Stimulated activated CD4-positive, alpha-beta T cell treated with anti-CD3 and anti-CD28 coated beads, TNF-alpha, amount 100 ng/mL, for 4 hours (primary cell): ENCODE data around the gene C1orf105.

Experiments used
- DNase-seq, 3 experiments: peaks; one replicate each; pipeline ENCODE4 v3.0.0-alpha.2; 2020; ENCODE audit warnings: low read depth in 3 of 3

The C1orf105 gene

DNA sequence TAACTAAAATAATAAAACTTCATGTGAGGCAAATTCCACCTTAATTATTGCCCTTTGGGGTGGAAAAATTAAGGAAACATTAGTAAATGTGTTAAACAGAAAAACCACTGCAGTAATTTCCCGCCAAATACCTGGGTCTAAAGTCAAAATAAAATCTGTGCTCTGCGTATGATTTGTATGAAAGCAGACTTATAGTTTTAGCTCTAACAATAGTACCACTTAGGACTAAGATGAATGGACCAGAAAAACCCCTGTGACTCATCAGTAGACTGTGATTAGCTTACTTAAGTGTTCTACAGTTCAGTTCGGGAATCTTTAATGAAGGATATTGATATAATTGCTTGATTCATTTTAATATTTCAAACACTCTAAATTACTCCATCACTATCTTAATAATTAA is 23.3 kb upstream of the C1orf105 start:
- no peak for DNase-seq

DNA sequence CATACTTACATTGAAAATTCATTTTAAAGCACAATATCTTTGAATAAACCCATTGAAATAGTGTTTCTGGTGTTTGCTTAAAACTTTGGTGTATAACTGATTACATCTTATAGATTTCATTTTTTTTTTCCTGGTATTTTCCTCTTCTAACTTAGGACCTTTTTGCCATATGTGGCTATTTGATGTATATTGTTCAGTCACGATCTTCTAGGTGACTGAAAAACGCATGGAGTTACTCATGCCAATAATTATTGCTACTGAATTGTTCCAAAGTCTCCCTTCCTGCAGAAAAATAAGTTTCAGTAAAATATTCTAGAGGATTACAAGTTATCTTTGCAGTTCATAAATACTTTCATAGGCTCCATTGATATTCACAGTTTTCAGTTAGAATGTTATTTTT is 22.9 kb upstream of the C1orf105 start:
- no peak for DNase-seq

DNA sequence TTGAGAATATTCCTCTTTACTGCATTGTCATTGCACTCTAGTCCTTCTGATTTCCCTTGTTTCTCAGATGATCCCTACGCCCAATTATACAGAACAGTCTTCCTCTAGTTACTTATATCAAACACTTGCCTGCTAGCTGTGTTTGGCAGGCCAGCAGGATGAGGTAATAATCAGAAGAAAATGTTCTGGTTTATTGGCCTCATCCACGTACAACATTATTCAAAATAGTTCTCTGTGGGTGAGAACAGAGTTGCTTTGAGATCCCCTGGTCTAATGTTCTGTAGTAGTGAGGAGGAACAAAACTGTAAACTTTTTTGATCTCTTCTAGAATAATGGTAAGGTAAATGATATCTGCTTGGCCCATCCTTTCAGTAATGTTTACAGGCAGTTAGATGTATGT is 22.3 kb upstream of the C1orf105 start:
- no peak for DNase-seq

DNA sequence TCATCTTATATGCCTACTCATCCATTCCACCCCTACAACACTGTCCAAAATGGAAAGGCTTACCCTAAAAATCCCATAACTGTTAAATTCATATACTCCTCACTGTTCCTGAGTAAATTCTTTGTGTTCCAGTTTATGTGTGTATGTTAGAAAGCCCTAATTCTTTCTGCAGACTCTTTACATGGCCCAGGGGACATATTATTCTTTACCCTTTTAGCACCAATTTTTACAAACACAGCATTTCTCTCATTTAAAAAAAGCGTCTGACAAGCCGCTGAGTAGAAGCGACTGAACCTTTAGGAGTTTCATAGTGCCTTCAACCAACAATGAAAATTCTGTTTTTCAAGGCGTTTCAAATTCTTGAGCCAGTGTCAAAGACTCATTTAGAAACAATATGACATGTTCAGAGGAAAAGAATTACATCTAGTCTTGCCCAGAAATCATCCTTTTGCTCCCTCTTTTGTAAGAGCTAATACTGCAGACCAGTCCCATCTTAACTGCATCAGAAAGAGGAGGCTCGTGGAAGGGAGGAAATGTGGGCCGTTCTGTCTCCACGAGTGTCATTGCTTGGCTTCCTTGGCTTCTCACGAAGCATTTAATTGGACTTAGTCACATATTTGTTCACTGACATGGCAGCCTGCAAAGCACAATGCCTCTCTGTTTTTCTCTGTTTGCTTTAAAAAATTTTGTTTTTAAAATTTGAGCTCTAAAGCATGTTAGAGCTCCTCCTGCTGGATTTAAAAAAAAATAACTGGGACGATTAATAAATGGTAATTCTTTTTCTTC is 21.3 kb upstream of the C1orf105 start:
- DNase-seq: no peak

DNA sequence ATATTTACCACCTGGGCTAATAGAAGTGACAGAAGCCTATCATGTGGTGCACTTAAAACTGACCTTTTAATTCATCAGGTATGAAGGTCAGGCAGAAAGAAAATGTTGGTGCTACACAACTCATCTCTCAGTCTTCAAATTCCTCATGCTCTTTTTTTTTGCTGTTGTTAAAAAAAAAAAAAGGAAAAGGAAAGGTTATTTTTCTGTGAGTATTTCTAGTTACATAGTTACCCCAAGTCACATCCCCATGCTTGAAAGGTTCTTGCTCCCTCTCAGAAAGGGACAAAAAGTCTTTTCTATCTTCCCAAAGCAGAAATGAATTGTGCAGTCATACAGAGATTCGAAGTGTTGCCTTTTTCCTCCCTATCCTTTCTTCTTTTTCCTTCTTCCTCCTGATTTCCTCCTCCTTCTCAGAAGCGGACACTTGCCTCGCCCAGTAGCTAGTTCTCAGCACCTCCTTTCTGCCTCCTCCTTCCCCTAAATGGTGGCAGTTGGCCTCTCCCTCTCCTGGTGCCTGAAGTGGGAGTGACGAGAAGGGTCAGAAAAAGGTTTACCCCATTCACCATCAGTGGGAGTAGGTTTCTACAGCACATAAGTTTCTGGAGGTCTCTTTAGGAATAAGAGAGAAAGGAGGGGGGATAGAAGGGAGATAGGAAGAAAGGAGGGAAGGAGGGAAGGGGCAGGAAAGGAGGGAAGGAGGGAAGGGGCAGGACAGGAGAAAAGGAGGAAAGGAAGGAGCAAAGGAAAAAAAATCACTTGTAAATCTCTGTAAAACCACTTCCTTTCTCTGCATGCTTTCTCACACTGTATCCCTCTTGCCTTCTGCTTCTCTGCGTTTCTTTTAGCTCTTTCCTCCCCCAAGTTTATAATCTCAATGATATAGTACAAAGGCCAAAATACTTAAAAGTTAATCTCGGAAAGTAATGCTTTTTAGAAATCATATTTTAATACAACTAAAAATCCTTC is 20.4 kb upstream of the C1orf105 start:
- DNase-seq: no peak

DNA sequence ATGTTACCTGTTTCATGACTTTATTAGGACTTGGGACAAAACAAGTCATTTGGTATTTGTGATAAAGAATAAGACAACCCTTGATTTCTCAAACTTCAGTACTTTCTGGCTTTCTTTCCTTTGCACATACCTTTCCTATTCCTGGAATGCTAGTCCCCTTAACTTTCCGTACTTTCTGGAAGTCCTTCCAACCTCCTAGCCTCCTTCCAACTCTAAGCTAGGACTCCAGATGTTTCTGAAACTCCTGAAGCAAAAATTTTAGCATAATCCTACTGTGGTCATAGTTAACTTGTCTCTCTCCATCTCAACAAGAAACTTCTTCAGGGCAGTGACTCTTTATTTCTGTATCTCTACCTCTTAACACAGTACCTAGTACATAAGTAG is 19.8 kb upstream of the C1orf105 start:
- DNase-seq: no peak

DNA sequence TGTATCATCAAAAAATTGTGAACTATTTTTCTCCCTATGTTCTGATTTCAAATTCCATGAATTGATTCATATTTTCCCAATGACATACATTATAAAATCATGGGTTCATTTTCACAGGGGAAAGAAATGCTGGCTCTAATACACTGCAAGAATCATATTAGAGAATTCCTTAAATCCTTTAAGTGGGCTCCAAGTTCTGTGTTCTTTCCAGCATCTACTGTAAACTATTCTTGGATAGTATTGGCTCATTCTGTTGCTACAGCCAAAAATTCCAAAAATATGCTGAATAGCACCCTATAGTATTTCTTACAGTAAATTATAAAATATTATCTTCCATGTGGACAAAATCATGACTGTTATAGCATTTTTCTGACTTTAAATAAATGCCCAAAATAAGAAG is 19.0 kb upstream of the C1orf105 start:
- DNase-seq: no peak

DNA sequence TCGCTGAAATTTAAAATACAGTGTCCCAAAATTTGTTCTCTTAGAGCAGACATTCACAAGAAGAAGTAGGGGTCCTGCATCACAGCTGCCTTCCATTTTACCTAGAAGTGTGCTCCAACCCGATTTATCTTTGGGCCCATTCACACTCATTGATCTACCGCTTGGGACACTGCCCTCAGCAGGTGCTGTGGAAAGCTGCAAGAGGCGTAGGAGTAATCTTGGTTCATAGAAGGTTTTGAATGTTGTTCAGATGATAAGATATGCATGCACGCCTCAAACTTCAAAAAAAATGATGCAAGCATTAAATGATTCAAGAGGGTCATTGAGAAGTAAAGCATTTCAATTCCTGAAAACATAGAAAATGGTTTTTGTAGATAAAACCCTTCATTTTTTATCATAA is 18.6 kb upstream of the C1orf105 start:
- no peak for DNase-seq

DNA sequence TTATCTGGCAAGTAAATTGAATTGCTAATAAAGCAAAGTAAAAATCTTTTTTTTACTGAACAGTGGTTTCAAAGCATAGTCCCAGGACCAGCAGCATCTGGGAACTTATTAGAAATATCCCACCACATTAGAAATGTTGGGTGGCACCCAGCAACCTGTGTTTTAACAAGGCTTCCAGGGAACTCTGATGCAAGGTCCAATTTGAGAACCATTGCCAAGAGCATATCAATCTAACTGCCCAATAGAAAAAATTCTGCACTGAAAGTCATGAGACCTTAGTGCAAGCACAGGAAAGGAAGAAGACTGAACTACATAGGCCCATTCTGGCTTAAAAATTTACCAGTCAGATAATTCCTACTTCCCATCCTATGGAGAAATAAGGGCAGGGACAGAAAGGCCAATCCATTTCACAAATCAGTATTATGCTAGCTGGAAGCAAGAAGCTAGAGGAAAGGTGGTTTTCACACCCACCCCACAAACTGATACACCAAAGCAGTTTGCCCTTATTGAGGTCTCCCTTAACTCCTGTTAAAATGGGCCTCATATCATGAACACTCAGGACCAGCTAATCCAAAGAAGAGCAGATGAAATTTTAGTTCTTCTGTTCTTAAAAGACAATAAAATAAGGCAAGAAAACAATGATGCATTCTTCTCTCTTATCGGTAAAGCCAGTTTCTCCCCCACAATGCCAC is 17.5 kb upstream of the C1orf105 start:
- DNase-seq: no peak

DNA sequence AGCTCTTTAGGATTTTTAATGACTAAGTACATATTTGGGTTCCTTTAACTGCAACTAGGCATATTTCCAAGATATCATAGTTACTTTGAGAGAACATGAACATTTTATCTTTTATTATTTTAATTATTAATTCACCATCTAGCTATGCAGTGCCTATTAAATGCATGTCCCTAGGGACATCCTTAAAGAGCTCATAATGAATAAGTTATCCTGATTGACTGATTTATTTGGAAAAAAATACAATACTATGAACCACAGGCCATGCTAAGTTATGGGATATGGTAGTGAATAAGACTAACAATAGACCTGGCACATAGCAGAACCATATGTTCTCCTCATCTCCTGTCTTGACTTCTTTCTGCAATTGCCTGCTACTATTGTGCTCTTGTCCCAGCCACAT is 16.4 kb upstream of the C1orf105 start:
- no peak for DNase-seq

DNA sequence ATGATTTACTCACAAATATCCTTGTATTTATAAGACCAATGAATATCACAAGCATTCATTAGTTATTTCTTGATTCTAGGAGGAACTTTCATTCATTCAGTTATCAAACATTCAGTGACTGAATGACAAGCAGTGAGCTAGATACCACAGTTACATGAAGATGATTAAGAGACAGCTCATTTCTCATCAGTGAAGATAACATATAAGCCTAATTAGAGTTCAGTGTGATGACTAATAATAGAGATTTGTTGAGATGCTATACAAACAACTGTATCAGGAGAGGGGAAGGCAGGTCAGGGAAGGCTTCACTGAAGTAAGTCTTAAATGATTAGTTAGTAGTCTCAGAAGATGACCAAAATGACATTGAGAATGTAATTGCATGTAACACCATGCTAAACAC is 14.6 kb upstream of the C1orf105 start:
- no peak for DNase-seq

DNA sequence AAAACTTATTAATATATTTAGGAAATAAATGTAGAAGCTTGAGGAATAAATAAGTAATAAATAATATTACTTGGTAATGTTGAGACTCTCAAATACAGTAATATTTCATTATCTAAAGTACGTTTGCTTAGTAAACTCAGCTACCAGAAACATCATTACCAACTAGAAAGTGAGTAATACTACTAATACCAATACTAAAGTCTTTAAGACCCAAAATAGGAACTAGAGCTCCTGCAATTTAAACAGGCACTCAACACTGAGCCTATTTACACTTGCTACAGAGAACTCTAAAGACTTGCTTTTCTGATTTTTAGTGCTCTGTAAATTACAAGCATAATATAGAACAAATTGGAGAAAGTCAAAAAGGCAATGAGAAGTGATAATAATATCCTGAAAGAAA is 13.5 kb upstream of the C1orf105 start:
- no peak for DNase-seq

DNA sequence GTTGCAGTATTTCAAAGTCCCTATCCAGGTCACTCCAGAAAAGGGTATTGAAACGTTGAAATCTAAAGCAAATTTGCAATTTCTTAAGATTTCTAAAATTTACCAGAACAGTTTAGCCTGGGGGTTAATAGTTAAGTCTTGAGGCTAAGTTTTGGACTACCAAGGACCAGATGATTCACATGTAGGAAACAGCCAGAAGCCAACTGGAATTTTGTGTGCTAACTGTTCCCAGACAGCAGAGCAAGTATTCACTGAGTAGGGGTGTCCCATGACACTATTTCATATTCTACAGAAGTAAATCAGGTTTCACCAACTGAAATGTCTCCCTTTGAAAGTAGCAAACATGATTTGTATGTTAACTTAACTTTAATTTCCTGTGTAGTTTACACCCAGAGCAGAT is 11.5 kb upstream of the C1orf105 start:
- no peak for DNase-seq

DNA sequence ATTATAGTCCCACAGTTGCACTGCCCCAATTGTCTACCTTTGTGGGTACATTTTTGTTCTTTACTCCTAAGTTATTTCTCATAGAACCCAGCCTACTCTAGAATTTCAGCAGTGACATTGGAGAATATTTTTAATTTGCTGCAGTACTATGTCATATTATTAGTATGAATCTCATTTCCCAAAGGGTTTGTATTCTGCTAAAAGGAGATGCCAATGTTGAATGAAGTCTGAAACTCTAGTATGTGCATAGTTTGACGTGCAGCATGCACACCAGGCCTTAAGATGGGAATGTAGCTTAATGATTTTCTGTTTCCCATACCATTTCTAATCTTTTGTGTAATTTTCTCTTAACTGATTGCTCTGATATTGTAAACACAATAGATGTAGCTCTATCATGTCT is 10.5 kb upstream of the C1orf105 start:
- no peak for DNase-seq

DNA sequence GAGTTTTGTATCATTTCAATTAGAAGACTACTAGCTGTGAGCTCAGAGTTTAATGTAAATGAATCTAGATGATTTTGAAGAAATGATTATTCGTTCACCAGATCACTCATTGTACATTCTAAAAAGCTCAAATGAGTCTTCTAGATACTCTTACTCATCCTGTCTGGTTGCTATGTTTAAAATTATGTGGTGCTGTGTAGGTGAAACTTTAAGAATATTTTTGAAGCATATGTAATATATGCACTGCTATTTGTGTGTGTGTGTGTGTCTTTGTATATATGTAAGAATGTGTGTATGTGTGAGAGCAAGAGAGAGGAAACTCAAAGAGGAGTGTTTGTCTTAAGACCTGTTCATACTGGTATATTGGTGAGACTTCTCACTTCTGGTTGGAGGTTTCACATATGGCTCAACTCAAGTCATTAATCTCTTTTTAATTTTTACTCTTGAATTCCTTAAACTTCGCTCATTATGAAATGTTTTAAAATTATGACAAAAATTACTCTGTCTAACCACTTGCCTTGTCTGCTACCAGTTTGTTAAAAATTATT is 8.6 kb upstream of the C1orf105 start:
- no peak for DNase-seq

DNA sequence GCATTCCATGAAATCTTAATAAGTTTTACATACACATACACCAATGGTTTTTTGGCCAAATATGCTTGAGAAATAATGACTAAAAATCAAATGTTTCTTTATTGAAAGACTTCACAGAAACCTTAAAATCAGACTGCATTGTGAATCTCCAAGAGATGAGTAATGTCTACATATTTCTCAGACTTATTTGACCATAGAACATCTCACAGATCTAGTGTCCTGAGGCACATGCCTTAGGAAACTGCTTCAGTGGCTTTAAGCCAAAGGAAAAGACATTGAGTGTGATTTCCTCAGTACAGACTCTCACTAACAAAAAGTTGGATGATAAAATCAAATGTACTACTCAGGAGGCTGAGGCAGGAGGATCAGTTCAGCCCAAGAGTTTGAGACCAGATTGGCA is 6.2 kb upstream of the C1orf105 start:
- DNase-seq: no peak

DNA sequence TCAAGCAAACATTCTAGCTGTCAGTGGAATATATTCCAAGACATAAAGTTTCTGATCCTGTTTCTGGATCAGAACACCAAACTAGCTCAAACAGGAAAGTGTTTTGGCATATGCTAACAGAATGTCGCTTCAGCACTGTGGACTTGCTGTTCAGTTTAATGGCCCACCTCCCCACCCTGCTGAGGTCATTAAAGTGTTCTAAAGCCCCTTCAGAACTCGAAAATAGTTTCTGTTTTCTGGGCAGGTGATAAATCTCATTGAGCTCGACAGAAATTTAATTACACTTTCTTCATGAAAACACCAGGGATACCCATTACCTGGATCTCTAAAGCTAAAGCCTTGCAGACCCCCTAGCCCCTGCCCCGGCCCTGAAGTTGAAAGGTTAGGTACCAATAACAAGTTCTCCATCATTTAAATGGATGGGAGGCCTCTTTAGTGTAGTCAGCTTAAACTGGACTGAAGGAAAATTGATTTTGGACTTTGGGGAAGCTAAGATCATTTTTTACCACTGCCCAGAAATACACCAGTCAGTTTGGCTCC is 3.9 kb upstream of the C1orf105 start:
- DNase-seq: no peak

DNA sequence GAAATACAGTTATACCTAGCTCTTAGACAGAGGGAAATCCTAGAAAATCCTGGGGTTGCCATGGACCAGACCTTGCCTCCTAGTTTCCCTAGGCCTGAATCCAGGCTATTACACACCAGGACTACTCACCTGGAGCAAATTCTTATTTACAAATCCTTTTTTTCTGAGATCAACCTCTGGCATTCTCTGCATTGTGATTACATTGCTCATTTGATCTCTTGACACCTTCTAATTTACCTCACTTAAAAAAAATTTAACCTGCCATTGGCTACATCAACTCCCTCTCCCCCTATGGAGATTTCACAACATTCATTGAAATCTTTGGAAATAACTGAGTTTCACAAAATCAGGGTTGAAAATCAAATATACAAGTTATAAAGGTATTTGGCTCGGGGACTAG is 2.9 kb upstream of the C1orf105 start:
- DNase-seq: no peak

DNA sequence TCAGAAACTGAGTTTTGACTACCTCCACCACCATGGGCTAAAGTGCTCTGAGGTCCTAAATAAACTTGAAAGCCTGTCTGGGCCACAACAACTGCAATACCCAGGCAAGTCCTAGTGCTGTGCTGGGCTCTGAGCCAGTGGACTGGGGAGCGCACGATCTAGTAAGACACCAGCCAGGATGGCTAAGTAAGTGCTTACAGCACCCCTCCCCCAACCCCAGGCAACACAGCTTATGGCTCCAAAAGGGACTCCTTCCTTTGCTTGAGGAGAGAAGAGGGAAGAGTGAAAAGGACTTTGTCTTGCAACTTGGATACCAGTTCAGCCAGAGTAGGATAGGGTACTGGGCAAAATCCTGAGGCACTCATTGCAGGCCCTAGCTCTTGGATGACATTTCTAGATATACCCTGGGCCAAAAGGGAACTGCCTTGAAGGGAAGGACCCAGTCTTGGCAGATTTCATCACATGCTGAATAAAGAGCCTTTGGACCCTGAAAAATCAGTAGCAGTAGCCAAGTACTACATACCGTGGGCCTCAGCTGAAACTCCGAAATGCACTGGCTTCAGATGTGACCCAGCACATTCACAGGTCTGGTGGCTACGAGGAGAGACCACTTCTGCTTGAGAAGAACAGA is 1.6 kb downstream of the C1orf105 start:
- no peak for DNase-seq

DNA sequence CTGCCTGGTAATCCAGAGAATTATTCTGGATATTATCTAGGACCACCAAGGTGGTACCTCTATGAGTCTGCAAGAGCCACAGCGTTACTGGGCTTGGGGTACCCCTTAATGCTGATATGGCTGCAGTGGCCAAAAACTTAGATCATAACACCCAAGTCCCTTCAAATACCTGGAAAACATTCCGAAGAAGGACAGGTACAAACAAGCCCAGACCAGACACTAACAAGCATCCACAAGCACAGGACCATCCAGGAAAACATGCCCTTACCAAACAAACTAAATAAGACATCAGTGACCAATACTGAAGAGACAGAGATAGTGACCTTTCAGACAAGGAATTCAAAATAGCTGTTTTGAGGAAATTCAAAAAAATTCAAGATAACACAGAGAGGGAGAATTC is 2.9 kb downstream of the C1orf105 start:
- no peak for DNase-seq

DNA sequence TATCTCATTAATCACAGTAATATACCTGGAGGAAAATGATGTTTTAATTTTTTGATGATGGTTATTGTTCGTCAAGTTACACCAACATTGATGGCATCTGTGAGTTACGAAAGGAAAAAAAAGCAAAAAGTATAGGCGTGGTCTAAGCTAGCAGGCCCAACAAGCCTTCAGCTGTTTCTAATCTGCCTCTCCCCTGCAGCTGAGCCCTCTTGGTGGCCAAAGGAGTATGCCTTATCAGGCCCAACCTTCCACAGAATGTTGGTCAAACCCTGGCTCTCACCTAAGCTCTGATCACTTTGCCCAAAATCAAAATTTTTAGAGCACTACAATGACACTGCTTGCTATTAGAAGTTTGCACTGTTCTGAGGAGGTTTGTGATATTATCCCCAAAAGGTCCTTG is 4.9 kb downstream of the C1orf105 start:
- DNase-seq: no peak
